Endothelial cell of umbilical vein (primary cell): ENCODE data around the gene ATP8A2. TPM values are rescaled to one million over a fixed set of nuclear protein-coding genes. Genes with fewer than 3 reads are reported as not detected.

Experiments used
- BruUV-seq: library from RNA; stranded (reverse); fragments of 400-500 nt; replicated peaks from 2 replicates; lab custom pipeline; 2021; lab: Mats Ljungman, UMichigan
- CTCF ChIA-PET: fragments of 300-600, 350-600 bp; sonication (Branson Sonifier 250); formaldehyde crosslinking; loops from one replicate; lab custom pipeline; 2021; ENCODE audit warnings: antibody characterized with exemption, inconsistent platforms; lab: Charles Lee
- POLR2A ChIA-PET: fragments of 300-600, 350-600 bp; sonication (Branson Sonifier 250); formaldehyde crosslinking; loops from one replicate; lab custom pipeline; 2021; ENCODE audit warnings: antibody characterized with exemption, inconsistent platforms; lab: Charles Lee
- DNase-seq: peaks from one replicate; pipeline ENCODE4 v3.0.0-alpha.2; 2011; ENCODE audit warnings: low read depth, low spot score
- FAIRE-seq: peaks from 2 replicates; lab custom pipeline; 2011; peaks lifted over from hg19 to GRCh38; lab: Jason Lieb, UNC
- H2AFZ ChIP-seq: 2 replicates; pipeline ENCODE4 v1.6.0; 2012; ENCODE audit warnings: low read depth, low read length, control low read depth, inconsistent platforms
- H3K27ac ChIP-seq: 2 replicates; pipeline ENCODE4 v1.5.1; 2011; ENCODE audit warnings: low read depth, mild to moderate bottlenecking, control low read depth, low read length, moderate library complexity; ENCODE audit not compliant: insufficient read depth
- H3K27me3 ChIP-seq, 2 experiments: 2 replicates each; pipeline versions ENCODE4 v1.6.0 to v1.6.1; 2011; ENCODE audit warnings: low read length in 2 of 2, mixed read lengths in 1 of 2; ENCODE audit not compliant: control insufficient read depth in 2 of 2, insufficient read depth in 2 of 2
- H3K36me3 ChIP-seq, 2 experiments: 2 replicates in 1 of 2; 3 replicates in 1 of 2; pipeline ENCODE4 v1.5.1; 2011; ENCODE audit warnings: low read length in 2 of 2, mild to moderate bottlenecking in 1 of 2, moderate library complexity in 1 of 2; ENCODE audit not compliant: control insufficient read depth in 2 of 2, insufficient read depth in 2 of 2; ENCODE audit errors: extremely low read depth in 1 of 2
- H3K4me1 ChIP-seq: 3 replicates; pipeline ENCODE4 v1.5.1; 2011; ENCODE audit warnings: mild to moderate bottlenecking, low read length; ENCODE audit not compliant: control insufficient read depth, insufficient read depth; ENCODE audit errors: extremely low read depth
- H3K4me2 ChIP-seq: 2 replicates; pipeline ENCODE4 v1.6.1; 2011; ENCODE audit warnings: low read length, control low read depth, mixed read lengths; ENCODE audit not compliant: insufficient read depth
- H3K4me3 ChIP-seq, 3 experiments: fragments of 200-600 bp in 1 of 3; sonication (generic), shearing (Covaris generic) in 1 of 3; replicated peaks in 1 of 3; 2 replicates each; pipeline ENCODE4 v1.5.1; 2011 to 2016; ENCODE audit warnings: control low read depth in 3 of 3, low read length in 3 of 3, mild to moderate bottlenecking in 2 of 3, inconsistent platforms in 1 of 3, low read depth in 1 of 3, moderate library complexity in 1 of 3; ENCODE audit not compliant: insufficient read depth in 1 of 3
- H3K79me2 ChIP-seq: 2 replicates; pipeline ENCODE4 v1.6.0; 2012; ENCODE audit warnings: low read length, inconsistent platforms; ENCODE audit not compliant: control insufficient read depth, insufficient read depth
- H3K9ac ChIP-seq: replicated peaks from 2 replicates; pipeline ENCODE3; 2011; ENCODE audit warnings: low read length, control low read depth; ENCODE audit not compliant: insufficient read depth; ENCODE audit errors: extremely low read depth
- H3K9me1 ChIP-seq: replicated peaks from 3 replicates; pipeline ENCODE4 v1.6.0; 2011; ENCODE audit warnings: mild to moderate bottlenecking, low read length; ENCODE audit not compliant: control insufficient read depth, insufficient read depth; ENCODE audit errors: extremely low read depth
- H3K9me3 ChIP-seq: replicated peaks from 2 replicates; pipeline ENCODE4 v1.5.1; 2012; ENCODE audit warnings: low read length, inconsistent platforms; ENCODE audit not compliant: control insufficient read depth, insufficient read depth
- H4K20me1 ChIP-seq: replicated peaks from 2 replicates; pipeline ENCODE3; 2011; ENCODE audit warnings: mild to moderate bottlenecking, low read length; ENCODE audit not compliant: control insufficient read depth, insufficient read depth; ENCODE audit errors: extremely low read depth
- CTCF ChIP-seq, 2 donors: IDR thresholded peaks; 1 replicate in 1 of 2; 2 replicates in 1 of 2; pipeline ENCODE4 v1.5.1; 2011; ENCODE audit warnings: low read length in 2 of 2, mild to moderate bottlenecking in 2 of 2, moderate library complexity in 2 of 2, control low read depth in 1 of 2, inconsistent platforms in 1 of 2, low read depth in 1 of 2; ENCODE audit not compliant: insufficient read depth in 1 of 2; ENCODE audit errors: extremely low read depth in 1 of 2
- EZH2 ChIP-seq: IDR thresholded peaks from 2 replicates; pipeline ENCODE4 v1.6.1; 2012; ENCODE audit warnings: borderline replicate concordance, low read depth, mild to moderate bottlenecking, moderate library complexity, low read length, inconsistent platforms; ENCODE audit not compliant: severe bottlenecking
- FOS ChIP-seq: IDR thresholded peaks from 2 replicates; pipeline ENCODE4 v1.6.1; 2011; ENCODE audit warnings: mild to moderate bottlenecking, low read length, moderate library complexity, borderline replicate concordance; ENCODE audit not compliant: insufficient read depth
- GATA2 ChIP-seq: IDR thresholded peaks from 2 replicates; pipeline ENCODE4 v1.7.0; 2011; ENCODE audit warnings: low read depth, mild to moderate bottlenecking, moderate library complexity, mixed read lengths, low read length; ENCODE audit not compliant: insufficient read length, insufficient read depth
- JUN ChIP-seq: IDR thresholded peaks from 2 replicates; pipeline ENCODE4 v1.6.1; 2011; ENCODE audit warnings: borderline replicate concordance, low read depth; ENCODE audit not compliant: insufficient read length, insufficient read depth
- MAX ChIP-seq: IDR thresholded peaks from 2 replicates; pipeline ENCODE4 v1.6.1; 2011; ENCODE audit not compliant: insufficient read depth, insufficient read length
- MYC ChIP-seq: IDR thresholded peaks from one replicate; pipeline ENCODE4 v1.6.1; 2011; ENCODE audit warnings: mild to moderate bottlenecking, low read depth, low read length
- POLR2A ChIP-seq: IDR thresholded peaks from 2 replicates; pipeline ENCODE4 v1.6.1; 2012; ENCODE audit warnings: low read depth, mild to moderate bottlenecking, control low read depth, low read length
- POLR2AphosphoS5 ChIP-seq: IDR thresholded peaks from 2 replicates; pipeline ENCODE4 v1.6.1; 2012; ENCODE audit warnings: low read depth, mild to moderate bottlenecking, control low read depth, low read length, moderate library complexity; ENCODE audit not compliant: insufficient read depth
- dilution Hi-C: fragments of 300-500 bp; cut with MboI; formaldehyde crosslinking; loops from one replicate; pipeline ENCODE4 v1.15.0; 2019; ENCODE audit warnings: low sequenced_read_pairs; ENCODE audit not compliant: extremely low pct_ligation_motif_present
- intact Hi-C: fragments of 100-400 bp; cut with micrococcal nuclease; formaldehyde crosslinking; loops from one replicate; pipeline ENCODE4 v1.10.0; 2022
- polyA plus RNA-seq, 4 experiments: library from polyadenylated mRNA; depleted of rRNA in 3 of 4; stranded (reverse) in 3 of 4; unstranded in 1 of 4; fragments of >200 nt; gene quantifications; 2 replicates each; pipeline versions ENCODE4 v1.2.1 to v1.2.3, GENCODE V29; 2011 to 2012; ENCODE audit warnings: missing spikeins in 1 of 4
- total RNA-seq: library from RNA; stranded (reverse); gene quantifications from 2 replicates; pipeline ENCODE4 v1.2.3, GENCODE V29; 2021

ATP8A2 gene
- total and polyA plus RNA-seq, 2 donors (not counting 3 experiments of a cell fraction or from before 2014, with no cell fraction given): 0.11 to 0.49 TPM

- Histone ChIP-seq H3K4me3 (no peak overlapping the region), H3K36me3 (no peaks in the 10 kb centered on the region), H3K4me2 (no peak overlapping the region), H2AFZ (no peak overlapping the region), H4K20me1 (no peaks in the 10 kb centered on the region), H3K9me1 (peaks cover 2% of the 10 kb centered on the region), H3K4me1 (peaks cover 13% of the 10 kb centered on the region), H3K27ac (no peak overlapping the region), H3K79me2 (no peaks in the 10 kb centered on the region), H3K27me3 (peaks cover 2 to 7% of the 10 kb centered on the region in 2 experiments), H3K9me3 (no peaks in the 10 kb centered on the region), H3K9ac (no peak overlapping the region)
- no TSS peak for BruUV-seq
- intact Hi-C loops (no loop called here), dilution Hi-C loops (no loop called here)
- CTCF ChIA-PET: no interaction called here
- POLR2A ChIA-PET: no interaction called here
- TF ChIP-seq JUN: no peak
- no peak for TF ChIP-seq CTCF (IDR thresholded peaks at IDR 0.05; ENCODE audit: extremely low read depth in 1 of 2, insufficient read depth in 1 of 2, low read depth in 1 of 2, low read length in 2 of 2)
- no peak for TF ChIP-seq POLR2A
- TF ChIP-seq GATA2: no peak
- TF ChIP-seq POLR2AphosphoS5: no peak
- no peak for TF ChIP-seq EZH2
- TF ChIP-seq MYC: no peak
- TF ChIP-seq FOS: no peak
- no peak for TF ChIP-seq MAX
- peak; percentile 11 for DNase-seq
- no peak for FAIRE-seq
Measured at GRCh38 chr13:25905611-25906010, 533.8 kb downstream of the ATP8A2 start.
